GM12878 (cell line): ENCODE results near the gene ANKMY1.

Experiments used
- BHLHE40 ChIP-seq, 2 experiments: fragments of 450-650 bp in 1 of 2; IDR thresholded peaks; 2 replicates each; pipeline ENCODE4 v1.6.1; 2011 to 2017; ENCODE audit warnings: low read depth in 2 of 2, borderline replicate concordance in 1 of 2, improper control_type of control experiment in 1 of 2, low read length in 1 of 2, mild to moderate bottlenecking in 1 of 2
- CTCF ChIP-seq, 3 experiments: IDR thresholded peaks in 2 of 3; conservative IDR thresholded peaks in 1 of 3; 2 replicates each; pipeline ENCODE4 v1.5.1; 2011; ENCODE audit warnings: low read depth in 3 of 3, low read length in 3 of 3, mild to moderate bottlenecking in 3 of 3, control low read depth in 2 of 3, moderate library complexity in 2 of 3, inconsistent platforms in 1 of 3, mixed read lengths in 1 of 3; ENCODE audit not compliant: control insufficient read depth in 2 of 3, insufficient read depth in 1 of 3; ENCODE audit errors: extremely low read depth in 1 of 3
- EZH2 ChIP-seq: IDR thresholded peaks from 2 replicates; pipeline ENCODE4 v1.6.1; 2012; ENCODE audit warnings: low read depth, mild to moderate bottlenecking, control low read depth, inconsistent platforms, low read length, borderline replicate concordance; ENCODE audit not compliant: control insufficient read depth
- HDAC2 ChIP-seq: fragments of 200-600 bp; sonication (generic); IDR thresholded peaks from 2 replicates; pipeline ENCODE4 v1.6.1; 2017
- MXI1 ChIP-seq: fragments of 150-350 bp; IDR thresholded peaks from 2 replicates; pipeline ENCODE4 v1.6.1; 2011; ENCODE audit warnings: low read depth, mild to moderate bottlenecking, inconsistent platforms, low read length, improper control_type of control experiment
- NRF1 ChIP-seq: conservative IDR thresholded peaks from 2 replicates; pipeline ENCODE4 v1.6.1; 2011; ENCODE audit warnings: mild to moderate bottlenecking, low read depth, low read length, improper control_type of control experiment
- POLR2A ChIP-seq: IDR thresholded peaks from 2 replicates; pipeline ENCODE4 v1.6.1; 2011; ENCODE audit warnings: low read depth, mild to moderate bottlenecking, low read length
- RBBP5 ChIP-seq: fragments of 200-600 bp; sonication (generic); conservative IDR thresholded peaks from 2 replicates; pipeline ENCODE4 v1.6.1; 2016
- RCOR1 ChIP-seq: conservative IDR thresholded peaks from 2 replicates; pipeline ENCODE4 v1.6.1; 2012; ENCODE audit warnings: low read depth, low read length, improper control_type of control experiment
- SREBF1 ChIP-seq: IDR thresholded peaks from 2 replicates; pipeline ENCODE4 v1.6.1; 2012; ENCODE audit warnings: mild to moderate bottlenecking, low read length
- USF2 ChIP-seq: IDR thresholded peaks from 2 replicates; pipeline ENCODE4 v1.6.1; 2011; ENCODE audit warnings: low read depth, low read length, improper control_type of control experiment, borderline replicate concordance

GRCh38 chr2:240455272-240455646 is 102.5 kb downstream of the ANKMY1 start:
- TF ChIP-seq CTCF (IDR thresholded peaks at IDR 0.05 in 2 of 3, conservative IDR thresholded peaks at IDR 0.05 in 1 of 3; ENCODE audit: control insufficient read depth in 2 of 3, extremely low read depth in 1 of 3, insufficient read depth in 1 of 3, low read depth in 3 of 3, low read length in 3 of 3) (no peak), HDAC2 (no peak), EZH2 (no peak), POLR2A (no peak), MXI1 (no peak), RCOR1 (no peak), RBBP5 (no peak), USF2 (no peak), NRF1 (no peak), BHLHE40 (IDR thresholded peaks at IDR 0.05; ENCODE audit: borderline replicate concordance in 1 of 2, low read depth in 2 of 2, low read length in 1 of 2) (no peak), SREBF1 (no peak)
